ENCODE data around the gene DBT.
"Not testable (repeated sequence)": the region's sequence is repeated elsewhere in the genome, so short reads cannot be mapped to it uniquely, and the experiment has no call there.

The DBT gene

GRCh38 chr1:100267284-100267683 lies 17.6 kb upstream of the DBT start:
- no peak for DNase-seq (ENCODE audit: insufficient read length)
- no peak for TF ChIP-seq POLR2A (IDR thresholded peaks at IDR 0.05; ENCODE audit: low read depth, low read length)
- no peak for TF ChIP-seq TAF1 (IDR thresholded peaks at IDR 0.05; ENCODE audit: borderline replicate concordance, low read depth, low read length)
- TF ChIP-seq POLR2AphosphoS5 (IDR thresholded peaks at IDR 0.05; ENCODE audit: low read depth, low read length) = no peak
- FAIRE-seq = no peak

GRCh38 chr1:100266741-100267140 lies 17.1 kb upstream of the DBT start:
- TF ChIP-seq TAF1 (IDR thresholded peaks at IDR 0.05; ENCODE audit: borderline replicate concordance, low read depth, low read length) = no peak
- no peak for TF ChIP-seq POLR2AphosphoS5 (IDR thresholded peaks at IDR 0.05; ENCODE audit: low read depth, low read length)
- TF ChIP-seq POLR2A (IDR thresholded peaks at IDR 0.05; ENCODE audit: low read depth, low read length) = no peak
- DNase-seq (ENCODE audit: insufficient read length) (no peak), FAIRE-seq (no peak)

DNA sequence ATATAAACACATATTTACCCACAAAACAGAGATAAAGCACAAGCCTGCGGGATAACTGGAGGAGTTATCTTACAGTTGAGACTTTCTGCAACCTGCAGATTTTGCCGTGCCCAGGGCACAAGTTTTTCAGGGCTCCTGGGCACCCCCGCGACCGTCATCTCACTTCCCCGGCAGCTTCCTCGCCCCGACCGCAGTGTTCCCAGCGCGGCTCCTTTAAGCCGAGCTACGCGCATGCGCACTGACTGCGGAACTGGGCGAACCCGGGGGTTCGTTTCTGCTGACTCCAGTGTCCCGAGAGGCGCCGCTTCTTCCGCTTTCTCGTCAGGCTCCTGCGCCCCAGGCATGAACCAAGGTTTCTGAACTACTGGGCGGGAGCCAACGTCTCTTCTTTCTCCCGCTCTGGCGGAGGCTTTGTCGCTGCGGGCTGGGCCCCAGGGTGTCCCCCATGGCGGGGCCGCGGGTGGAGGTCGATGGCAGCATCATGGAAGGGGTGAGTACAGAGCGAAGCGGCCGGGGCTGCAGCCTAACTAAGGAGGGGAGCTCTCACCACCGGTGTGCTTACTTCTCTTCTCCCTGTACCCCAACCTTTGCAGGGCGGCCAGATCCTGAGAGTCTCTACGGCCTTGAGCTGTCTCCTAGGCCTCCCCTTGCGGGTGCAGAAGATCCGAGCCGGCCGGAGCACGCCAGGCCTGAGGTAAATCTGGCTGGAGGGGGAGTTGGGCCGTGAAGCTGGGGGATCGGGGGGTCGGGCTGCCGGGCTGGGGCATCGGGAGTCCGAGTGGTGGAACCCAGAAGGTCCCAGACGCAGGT lies 16.5 kb upstream of the DBT start, which contains the start of gene RTCA:
TSS of gene RTCA (plus strand) at position 286 of the 810 bp plus-strand sequence. CDS start at position 446, 160 bp downstream.
- TF ChIP-seq TAF1 (IDR thresholded peaks at IDR 0.05; ENCODE audit: borderline replicate concordance, low read depth, low read length) = 0 out of 2 replicates have a peak, but pooled peaks have one; percentile 49
- TF ChIP-seq POLR2AphosphoS5 (IDR thresholded peaks at IDR 0.05; ENCODE audit: low read depth, low read length) = peak; percentile 78
- peak; percentile 85 for TF ChIP-seq POLR2A (IDR thresholded peaks at IDR 0.05; ENCODE audit: low read depth, low read length)
- FAIRE-seq (peak; percentile 97), DNase-seq (ENCODE audit: insufficient read length) (peak; percentile 71)

GRCh38 chr1:100265562-100265930 lies 15.9 kb upstream of the DBT start:
- DNase-seq (ENCODE audit: insufficient read length) = no peak
- FAIRE-seq = no peak
- TF ChIP-seq TAF1 (IDR thresholded peaks at IDR 0.05; ENCODE audit: borderline replicate concordance, low read depth, low read length) (no peak), POLR2AphosphoS5 (IDR thresholded peaks at IDR 0.05; ENCODE audit: low read depth, low read length) (no peak)

DNA sequence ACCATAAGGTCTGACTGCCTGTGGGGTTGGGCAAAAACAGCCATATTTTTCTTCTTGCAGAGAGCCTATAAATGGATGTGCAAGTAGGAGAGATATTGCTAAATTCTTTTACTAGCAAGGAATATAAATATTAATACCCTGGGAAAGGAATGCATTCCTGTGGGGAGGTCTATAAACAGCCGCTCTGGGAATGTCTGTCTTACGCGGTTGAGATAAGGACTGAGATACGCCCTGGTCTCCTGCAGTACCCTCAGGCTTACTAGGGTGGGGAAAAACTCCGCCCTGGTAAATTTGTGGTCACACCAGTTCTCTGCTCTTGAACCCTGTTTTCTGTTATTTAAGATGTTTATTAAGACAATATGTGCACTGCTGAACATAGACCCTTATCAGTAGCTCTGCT lies 14.4 kb upstream of the DBT start:
- not testable (repeated sequence) for DNase-seq (ENCODE audit: insufficient read length); FAIRE-seq

DNA sequence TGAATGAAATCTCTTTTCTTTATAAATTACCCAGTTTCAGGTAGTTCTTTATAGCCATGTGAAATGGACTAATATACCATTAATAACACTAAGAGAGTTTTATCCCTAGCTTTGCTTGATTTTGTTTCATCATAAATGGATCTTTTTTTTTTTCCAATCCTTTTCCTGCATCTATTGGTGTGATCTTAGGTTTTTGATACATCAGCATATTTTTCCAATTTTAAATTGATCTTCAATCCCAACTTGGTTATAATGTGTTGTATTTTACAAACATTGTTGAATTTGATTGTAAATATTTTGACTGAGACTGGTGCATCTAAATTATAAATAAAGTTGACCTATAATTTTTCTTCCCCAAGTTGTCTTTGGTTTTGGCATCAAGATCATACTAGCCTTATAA lies 12.1 kb upstream of the DBT start:
- no peak for TF ChIP-seq POLR2A (IDR thresholded peaks at IDR 0.05; ENCODE audit: low read depth, low read length)
- TF ChIP-seq POLR2AphosphoS5 (IDR thresholded peaks at IDR 0.05; ENCODE audit: low read depth, low read length) = no peak
- no peak for TF ChIP-seq TAF1 (IDR thresholded peaks at IDR 0.05; ENCODE audit: borderline replicate concordance, low read depth, low read length)
- DNase-seq (ENCODE audit: insufficient read length) (no peak), FAIRE-seq (no peak)

DNA sequence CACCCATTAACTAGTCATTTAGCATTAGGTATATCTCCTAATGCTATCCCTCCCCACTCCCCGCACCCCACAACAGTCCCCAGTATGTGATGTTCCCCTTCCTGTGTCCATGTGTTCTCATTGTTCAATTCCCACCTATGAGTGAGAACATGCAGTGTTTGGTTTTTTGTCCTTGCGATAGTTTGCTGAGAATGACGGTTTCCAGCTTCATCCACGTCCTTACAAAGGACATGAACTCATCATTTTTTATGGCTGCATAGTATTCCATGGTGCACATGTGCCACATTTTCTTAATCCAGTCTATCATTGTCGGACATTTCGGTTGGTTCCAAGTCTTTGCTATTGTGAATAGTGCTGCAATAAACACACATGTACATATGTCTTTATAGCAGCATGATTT lies 8.8 kb upstream of the DBT start:
- not testable (repeated sequence) for FAIRE-seq; DNase-seq (ENCODE audit: insufficient read length)

DNA sequence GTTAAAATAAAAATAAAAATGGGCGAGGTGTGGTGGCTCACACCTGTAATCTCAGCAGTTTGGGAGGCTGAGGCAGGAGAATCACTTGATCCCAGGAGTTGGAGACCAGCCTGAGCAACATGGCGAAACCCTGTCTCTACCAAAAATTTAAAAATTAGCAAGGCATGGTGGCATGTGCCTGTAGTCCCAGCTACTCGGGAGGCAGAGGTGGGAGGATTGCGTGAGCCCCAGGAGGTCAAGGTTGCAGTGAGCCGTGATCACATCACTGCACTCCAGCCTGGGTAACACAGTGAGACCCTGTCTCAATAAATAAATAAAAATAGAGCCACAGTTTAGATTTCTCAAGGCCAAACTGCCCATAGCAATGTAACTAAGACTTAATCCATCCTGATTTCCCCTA lies 6.6 kb upstream of the DBT start:
- not testable (repeated sequence) for FAIRE-seq; DNase-seq (ENCODE audit: insufficient read length)

- FAIRE-seq (no peak), DNase-seq (ENCODE audit: insufficient read length) (no peak)
- TF ChIP-seq POLR2AphosphoS5 (IDR thresholded peaks at IDR 0.05; ENCODE audit: low read depth, low read length) (no peak), POLR2A (IDR thresholded peaks at IDR 0.05; ENCODE audit: low read depth, low read length) (no peak), TAF1 (IDR thresholded peaks at IDR 0.05; ENCODE audit: borderline replicate concordance, low read depth, low read length) (no peak)
These were observed 3.9 kb upstream of the DBT start for GRCh38 chr1:100253552-100253951.

GRCh38 chr1:100252901-100253300 lies 3.3 kb upstream of the DBT start:
- FAIRE-seq (no peak), DNase-seq (ENCODE audit: insufficient read length) (no peak)
- no peak for TF ChIP-seq TAF1 (IDR thresholded peaks at IDR 0.05; ENCODE audit: borderline replicate concordance, low read depth, low read length)
- TF ChIP-seq POLR2AphosphoS5 (IDR thresholded peaks at IDR 0.05; ENCODE audit: low read depth, low read length) = no peak
- no peak for TF ChIP-seq POLR2A (IDR thresholded peaks at IDR 0.05; ENCODE audit: low read depth, low read length)

- FAIRE-seq (no peak), DNase-seq (ENCODE audit: insufficient read length) (no peak)
- TF ChIP-seq POLR2A (IDR thresholded peaks at IDR 0.05; ENCODE audit: low read depth, low read length) (no peak), TAF1 (IDR thresholded peaks at IDR 0.05; ENCODE audit: borderline replicate concordance, low read depth, low read length) (no peak)
These were observed 1.2 kb upstream of the DBT start for GRCh38 chr1:100250807-100251206.

DNA sequence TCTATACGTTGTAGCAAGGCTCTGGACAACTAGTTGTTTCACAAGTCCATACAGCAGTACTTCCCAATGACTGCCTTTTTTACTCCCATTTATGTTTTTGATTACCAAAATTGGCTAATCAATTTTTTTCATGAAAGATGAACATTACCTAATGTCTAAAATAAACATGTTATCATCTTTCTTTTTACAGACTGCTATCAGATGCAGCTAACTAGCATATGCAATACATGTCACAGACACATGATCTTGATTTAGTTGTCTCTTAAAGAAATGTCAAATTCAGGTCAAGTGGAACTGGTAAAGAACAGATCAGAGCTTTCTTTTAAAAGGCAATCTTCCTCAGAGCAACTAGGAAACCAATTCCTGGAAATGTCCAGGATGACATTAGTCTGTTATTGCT lies 630 bp upstream of the DBT start:
- no peak for FAIRE-seq
- no peak for DNase-seq (ENCODE audit: insufficient read length)
- TF ChIP-seq POLR2AphosphoS5 (IDR thresholded peaks at IDR 0.05; ENCODE audit: low read depth, low read length) (no peak), TAF1 (IDR thresholded peaks at IDR 0.05; ENCODE audit: borderline replicate concordance, low read depth, low read length) (no peak)

DNA sequence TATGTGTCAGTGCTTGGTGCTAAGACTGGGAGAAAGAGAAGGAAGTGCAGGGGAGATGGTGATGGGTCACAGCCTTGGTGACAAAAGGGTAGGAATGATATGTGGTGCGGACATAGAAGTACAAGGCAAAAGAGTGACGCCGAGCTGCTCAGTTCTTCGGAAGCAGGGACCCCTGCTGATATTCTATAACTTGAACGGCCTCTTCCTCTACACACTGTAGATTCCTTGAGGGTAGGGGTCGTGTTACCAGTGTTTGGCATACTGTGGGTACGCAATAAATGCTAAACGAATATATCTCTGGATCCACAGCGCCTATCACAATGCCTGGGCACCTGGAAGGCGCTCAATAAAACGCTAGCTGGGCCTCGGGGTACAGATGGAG lies 488 bp downstream of the DBT start:
- DNase-seq (ENCODE audit: insufficient read length) = no peak
- TF ChIP-seq POLR2A (IDR thresholded peaks at IDR 0.05; ENCODE audit: low read depth, low read length) (no peak), POLR2AphosphoS5 (IDR thresholded peaks at IDR 0.05; ENCODE audit: low read depth, low read length) (no peak), TAF1 (IDR thresholded peaks at IDR 0.05; ENCODE audit: borderline replicate concordance, low read depth, low read length) (no peak)
- no peak for FAIRE-seq
